ENCODE data around the gene NKIRAS1. TPM values are rescaled to one million over a fixed set of nuclear protein-coding genes. Genes with fewer than 3 reads are reported as not detected.
"Not testable (repeated sequence)": the region's sequence is repeated elsewhere in the genome, so short reads cannot be mapped to it uniquely, and the experiment has no call there.

Gene NKIRAS1
- total RNA-seq, 4 donors from 2014 or later = 3.6 to 25.0 (median 17.3) TPM

DNA sequence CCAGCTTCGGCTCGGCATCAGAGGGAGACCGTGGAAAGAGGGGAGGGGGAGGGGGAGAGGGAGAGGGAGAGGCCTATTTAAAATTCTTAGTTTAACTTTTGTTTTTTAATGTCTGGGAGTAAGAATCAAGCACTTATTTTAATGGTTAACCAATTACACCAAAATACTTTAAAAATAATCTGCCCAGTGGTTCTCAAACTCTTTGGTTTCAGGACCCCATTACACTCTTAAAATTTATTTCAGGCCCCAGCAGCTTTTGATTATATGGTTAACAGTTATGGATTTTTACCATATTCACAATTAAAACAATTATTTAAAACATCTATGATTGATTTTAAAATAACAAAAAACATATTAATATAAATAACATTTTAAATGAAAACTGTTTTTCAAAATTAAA lies 44.5 kb downstream of the NKIRAS1 start:
- Histone ChIP-seq H3K27me3 (no peaks in the 10 kb centered on the region), H3K9me3 (no peaks in the 10 kb centered on the region), H3K27ac (no peak overlapping the region), H3K4me1 (peaks cover 10 to 11% of the 10 kb centered on the region in 2 donors), H3K4me3 (no peak overlapping the region), H3K36me3 (no peaks in the 10 kb centered on the region)
- TF ChIP-seq POLR2A (IDR thresholded peaks at IDR 0.05) = no peak
- TF ChIP-seq, protein P1, sequence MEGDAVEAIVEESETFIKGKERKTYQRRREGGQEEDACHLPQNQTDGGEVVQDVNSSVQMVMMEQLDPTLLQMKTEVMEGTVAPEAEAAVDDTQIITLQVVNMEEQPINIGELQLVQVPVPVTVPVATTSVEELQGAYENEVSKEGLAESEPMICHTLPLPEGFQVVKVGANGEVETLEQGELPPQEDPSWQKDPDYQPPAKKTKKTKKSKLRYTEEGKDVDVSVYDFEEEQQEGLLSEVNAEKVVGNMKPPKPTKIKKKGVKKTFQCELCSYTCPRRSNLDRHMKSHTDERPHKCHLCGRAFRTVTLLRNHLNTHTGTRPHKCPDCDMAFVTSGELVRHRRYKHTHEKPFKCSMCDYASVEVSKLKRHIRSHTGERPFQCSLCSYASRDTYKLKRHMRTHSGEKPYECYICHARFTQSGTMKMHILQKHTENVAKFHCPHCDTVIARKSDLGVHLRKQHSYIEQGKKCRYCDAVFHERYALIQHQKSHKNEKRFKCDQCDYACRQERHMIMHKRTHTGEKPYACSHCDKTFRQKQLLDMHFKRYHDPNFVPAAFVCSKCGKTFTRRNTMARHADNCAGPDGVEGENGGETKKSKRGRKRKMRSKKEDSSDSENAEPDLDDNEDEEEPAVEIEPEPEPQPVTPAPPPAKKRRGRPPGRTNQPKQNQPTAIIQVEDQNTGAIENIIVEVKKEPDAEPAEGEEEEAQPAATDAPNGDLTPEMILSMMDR (IDR thresholded peaks at IDR 0.05) = no peak
- no peak for DNase-seq
- intact Hi-C loops (cut with DNase I; ENCODE audit: low total_unique reads) = no loop called here

DNA sequence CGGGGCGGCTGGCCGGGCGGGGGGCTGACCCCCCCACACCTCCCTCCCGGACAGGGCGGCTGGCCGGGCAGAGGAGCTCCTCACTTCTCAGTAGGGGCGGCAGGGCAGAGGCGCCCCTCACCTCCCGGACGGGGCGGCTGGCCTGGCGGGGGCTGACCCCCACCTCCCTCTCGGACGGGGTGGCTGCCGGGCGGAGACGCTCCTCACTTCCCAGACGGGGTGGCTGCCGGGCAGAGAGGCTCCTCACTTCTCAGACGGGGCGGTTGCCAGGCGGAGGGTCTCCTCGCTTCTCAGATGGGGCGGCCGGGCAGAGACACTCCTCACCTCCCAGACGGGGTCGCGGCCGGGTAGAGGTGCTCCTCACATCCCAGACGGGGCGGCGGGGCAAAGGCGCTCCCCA lies 45.4 kb downstream of the NKIRAS1 start:
- intact Hi-C loops (cut with DNase I; ENCODE audit: low total_unique reads); H3K36me3 ChIP-seq: not testable (repeated sequence)

DNA sequence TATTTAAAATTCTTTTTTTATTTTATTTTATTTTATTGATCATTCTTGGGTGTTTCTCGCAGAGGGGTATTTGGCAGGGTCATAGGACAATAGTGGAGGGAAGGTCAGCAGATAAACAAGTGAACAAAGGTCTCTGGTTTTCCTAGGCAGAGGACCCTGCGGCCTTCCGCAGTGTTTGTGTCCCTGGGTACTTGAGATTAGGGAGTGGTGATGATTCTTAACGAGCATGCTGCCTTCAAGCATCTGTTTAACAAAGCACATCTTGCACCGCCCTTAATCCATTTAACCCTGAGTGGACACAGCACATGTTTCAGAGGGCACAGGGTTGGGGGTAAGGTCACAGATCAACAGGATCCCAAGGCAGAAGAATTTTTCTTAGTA lies 46.1 kb downstream of the NKIRAS1 start:
- H3K27ac ChIP-seq; intact Hi-C loops (cut with DNase I; ENCODE audit: low total_unique reads); H3K36me3 ChIP-seq; DNase-seq; H3K9me3 ChIP-seq; H3K4me3 ChIP-seq; H3K27me3 ChIP-seq: not testable (repeated sequence)
- peaks cover 9 to 10% of the 10 kb centered on the region in 2 donors for H3K4me1 ChIP-seq

More for the DNA sequence above, 45.4 kb downstream of the NKIRAS1 start:
- not testable (repeated sequence) for H3K27ac ChIP-seq, H3K4me3 ChIP-seq, H3K27me3 ChIP-seq, H3K9me3 ChIP-seq, DNase-seq
- H3K4me1 ChIP-seq = peaks cover 3 to 11% of the 10 kb centered on the region in 2 donors

DNA sequence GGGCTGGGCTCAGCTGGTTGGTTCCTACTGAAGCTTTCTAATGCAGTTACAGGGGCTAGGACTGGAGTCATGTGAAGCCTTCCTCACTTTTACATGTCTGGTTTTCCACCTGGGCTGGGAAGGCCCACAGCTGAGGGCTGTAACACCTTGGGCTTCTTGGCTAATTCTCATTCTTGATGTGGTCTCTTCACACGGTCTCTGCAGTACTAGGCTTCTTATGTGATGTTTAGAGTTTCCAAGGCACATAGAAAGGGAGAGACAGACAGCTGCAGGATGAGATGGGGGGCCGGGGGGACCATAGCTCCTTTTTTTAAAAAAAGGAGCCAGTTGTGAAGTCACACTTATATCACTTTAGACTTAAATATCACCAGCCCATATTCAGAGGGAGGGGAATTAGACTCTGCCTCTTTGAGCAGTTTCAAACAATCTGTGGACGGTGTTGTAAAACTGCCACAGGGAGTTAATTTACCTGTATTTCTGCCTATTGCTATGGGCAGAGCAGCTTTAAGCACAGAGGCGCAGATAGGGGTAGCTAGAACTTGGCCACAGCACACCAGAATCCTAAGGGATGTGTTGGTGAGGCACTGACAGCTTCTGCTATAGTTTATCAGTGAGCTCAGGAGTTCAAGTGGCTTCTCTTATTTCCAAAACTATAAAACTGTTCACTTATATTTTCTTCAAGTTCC lies 46.7 kb downstream of the NKIRAS1 start:
- H3K27ac ChIP-seq = no peak overlapping the region
- no peaks in the 10 kb centered on the region for H3K27me3 ChIP-seq
- no peak overlapping the region for H3K4me3 ChIP-seq
- peaks cover 8 to 9% of the 10 kb centered on the region in 2 donors for H3K4me1 ChIP-seq
- intact Hi-C loops (cut with DNase I; ENCODE audit: low total_unique reads) = no loop called here
- no peak for DNase-seq
- no peaks in the 10 kb centered on the region for H3K36me3 ChIP-seq
- H3K9me3 ChIP-seq = no peaks in the 10 kb centered on the region
- TF ChIP-seq, protein P1 (IDR thresholded peaks at IDR 0.05) = no peak
- TF ChIP-seq POLR2A (IDR thresholded peaks at IDR 0.05) = no peak

DNA sequence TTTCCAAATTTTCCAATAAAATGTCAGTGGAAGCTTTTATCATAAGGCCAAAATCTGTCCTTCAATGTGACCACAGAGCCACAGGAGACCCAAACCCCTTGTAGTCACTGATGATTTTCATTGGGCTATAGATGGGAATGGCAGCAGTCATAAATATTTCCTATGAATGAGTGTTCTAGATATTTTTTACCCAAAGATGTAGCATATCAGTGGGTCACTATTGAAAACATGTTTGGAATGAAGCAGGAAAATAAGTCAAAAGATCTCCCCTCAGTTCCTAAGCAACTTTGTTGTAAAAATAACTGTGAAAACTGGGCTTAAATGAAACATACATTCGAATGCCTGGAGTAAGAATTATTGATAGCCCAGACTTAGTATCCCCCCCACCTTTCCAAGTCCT lies 49.0 kb downstream of the NKIRAS1 start:
- Histone ChIP-seq H3K27ac (no peak overlapping the region), H3K36me3 (no peaks in the 10 kb centered on the region), H3K9me3 (no peaks in the 10 kb centered on the region), H3K4me1 (peaks cover 0 to 9% of the 10 kb centered on the region in 2 donors), H3K4me3 (no peak overlapping the region), H3K27me3 (no peaks in the 10 kb centered on the region)
- intact Hi-C loops (cut with DNase I; ENCODE audit: low total_unique reads) = no loop called here
- TF ChIP-seq, protein P1 (IDR thresholded peaks at IDR 0.05) = no peak
- TF ChIP-seq POLR2A (IDR thresholded peaks at IDR 0.05) = no peak
- no peak for DNase-seq

DNA sequence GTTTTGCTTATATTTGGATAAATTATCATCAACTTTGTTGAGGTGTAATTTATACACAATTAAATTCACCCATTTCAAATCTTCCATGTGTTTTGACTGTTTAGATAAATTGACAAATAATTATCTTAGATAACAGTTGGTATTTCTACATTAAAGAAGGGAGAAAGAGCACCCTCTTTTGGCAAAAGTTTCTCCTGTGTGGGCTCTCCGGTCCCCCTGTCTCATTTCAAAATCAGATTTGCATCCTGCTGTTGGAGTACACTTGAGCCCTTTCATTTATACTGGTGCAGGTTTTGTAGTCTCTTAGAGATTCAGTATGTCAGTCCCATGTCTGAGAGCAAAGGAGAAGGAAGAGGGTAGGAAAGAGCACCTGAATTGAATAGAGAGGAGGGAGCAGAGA lies 49.4 kb downstream of the NKIRAS1 start:
- H3K36me3 ChIP-seq = no peaks in the 10 kb centered on the region
- DNase-seq = no peak
- H3K4me3 ChIP-seq = no peak overlapping the region
- H3K27me3 ChIP-seq = no peaks in the 10 kb centered on the region
- peaks cover 0 to 9% of the 10 kb centered on the region in 2 donors for H3K4me1 ChIP-seq
- intact Hi-C loops (cut with DNase I; ENCODE audit: low total_unique reads) = no loop called here
- H3K27ac ChIP-seq = no peak overlapping the region
- TF ChIP-seq POLR2A (IDR thresholded peaks at IDR 0.05) = no peak
- TF ChIP-seq, protein P1 (IDR thresholded peaks at IDR 0.05) = no peak
- H3K9me3 ChIP-seq = no peaks in the 10 kb centered on the region

All from uterus (tissue), 4 donors.